Fibroblast of mammary gland (primary cell): Measurements from ENCODE around the gene CDH13.

Experiments
- DNase-seq: peaks from one replicate; pipeline ENCODE4 v3.0.0-alpha.2; 2010; ENCODE audit warnings: low read depth
- H3K4me3 ChIP-seq: 2 replicates; pipeline ENCODE4 v1.5.1; 2011; ENCODE audit warnings: low read depth, mild to moderate bottlenecking, low read length, moderate library complexity; ENCODE audit not compliant: control insufficient read depth
- CTCF ChIP-seq: conservative IDR thresholded peaks from 2 replicates; pipeline ENCODE4 v1.5.1; 2011; ENCODE audit warnings: low read depth, low read length, inconsistent platforms; ENCODE audit not compliant: control insufficient read depth, insufficient read depth

Gene CDH13

DNA sequence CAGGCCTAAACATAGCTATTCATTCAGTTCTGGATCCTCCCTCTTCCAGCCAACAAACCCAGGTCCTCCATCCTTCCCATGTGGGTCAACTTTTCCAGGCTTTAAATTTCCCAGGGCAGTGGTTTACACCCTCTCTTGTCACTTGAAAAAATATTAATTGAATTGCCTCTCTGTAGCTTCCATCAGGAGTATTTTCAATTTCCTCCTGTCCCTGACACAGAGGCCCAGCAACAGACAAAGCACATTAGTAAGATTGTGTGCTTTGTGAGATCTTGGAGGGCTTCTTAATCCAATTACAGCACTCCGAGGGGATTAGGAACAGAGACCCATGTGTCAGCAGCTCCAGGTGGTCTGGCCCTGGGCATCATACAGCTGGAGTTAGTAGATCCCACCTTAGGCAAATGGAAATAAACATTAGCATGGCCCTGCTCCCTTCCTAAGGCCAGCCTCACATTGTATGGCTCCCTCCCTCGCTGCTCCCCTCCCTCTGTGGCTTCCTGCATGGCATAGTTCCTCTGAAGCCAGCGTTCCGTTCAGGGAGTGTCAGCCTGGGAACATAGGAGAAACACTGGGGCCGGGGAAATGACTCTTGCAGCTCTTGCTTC, 1048.3 kb downstream of the CDH13 start:
- no peak overlapping the region for H3K4me3 ChIP-seq
- TF ChIP-seq CTCF = no peak
- no peak for DNase-seq

GRCh38 chr16:83676086-83676485, 1049.3 kb downstream of the CDH13 start:
- no peak for TF ChIP-seq CTCF
- H3K4me3 ChIP-seq = no peak overlapping the region
- no peak for DNase-seq

DNA sequence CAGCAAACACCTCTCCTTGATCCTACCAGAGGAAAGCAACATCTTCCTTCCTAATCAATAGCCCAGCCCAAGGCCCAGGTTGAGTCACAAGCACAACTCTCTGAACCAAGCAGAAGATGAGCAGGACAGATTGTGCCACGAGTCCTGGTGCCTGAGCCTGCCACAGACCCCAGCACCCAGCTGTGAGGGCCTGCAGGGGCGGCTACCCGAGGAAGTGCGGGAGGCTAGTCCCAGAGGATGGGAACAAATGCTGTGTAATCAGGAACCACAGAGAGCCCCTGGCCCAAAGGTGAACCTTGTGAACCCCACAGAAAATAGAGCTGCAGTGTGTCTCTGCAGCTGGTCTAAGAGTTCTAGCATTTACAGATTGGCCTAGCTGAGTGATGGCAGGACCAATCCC, 1054.2 kb downstream of the CDH13 start:
- DNase-seq = no peak
- TF ChIP-seq CTCF = no peak
- no peak overlapping the region for H3K4me3 ChIP-seq

- H3K4me3 ChIP-seq = no peak overlapping the region
- TF ChIP-seq CTCF = no peak
- DNase-seq = no peak
Observed at GRCh38 chr16:83681381-83681956, 1054.7 kb downstream of the CDH13 start.

DNA sequence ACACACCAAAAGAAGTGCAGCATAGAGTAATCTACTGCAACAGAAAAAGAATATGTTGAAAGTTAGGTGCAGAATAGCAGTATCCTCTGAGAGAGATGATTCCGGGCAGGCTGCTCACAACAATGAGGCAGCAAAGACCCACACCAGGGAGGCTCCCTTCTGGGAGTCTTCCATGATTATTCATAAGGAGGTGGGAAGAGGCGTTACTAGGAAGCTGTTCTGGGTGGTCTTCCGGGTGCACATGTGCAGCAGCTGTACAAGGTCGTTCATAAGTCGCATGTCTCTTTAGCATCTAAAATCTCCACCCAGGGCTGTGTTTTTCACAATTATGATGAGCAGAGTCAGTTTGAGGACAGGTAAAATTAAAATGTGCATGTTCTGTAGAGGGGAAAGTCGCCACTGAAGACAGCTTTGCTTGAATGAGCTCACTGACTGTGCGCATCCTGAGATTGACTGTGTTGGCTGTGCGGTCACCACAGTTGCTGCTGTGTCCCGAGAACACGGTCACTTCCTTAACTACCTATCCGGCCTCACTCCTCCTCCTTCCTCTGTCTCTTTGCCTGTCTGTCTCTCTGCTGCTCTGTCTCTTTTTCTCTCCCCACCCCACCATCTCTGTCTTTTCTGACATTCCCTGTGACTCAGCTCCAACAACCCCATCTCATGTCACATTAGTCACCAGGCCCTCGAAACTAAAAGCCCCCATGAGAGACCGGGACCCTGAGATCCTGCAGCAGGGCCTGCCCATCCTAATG, 1055.5 kb downstream of the CDH13 start:
- no peak for TF ChIP-seq CTCF
- DNase-seq = no peak
- H3K4me3 ChIP-seq = no peak overlapping the region

GRCh38 chr16:83682868-83683235, 1056.1 kb downstream of the CDH13 start:
- DNase-seq = no peak
- no peak overlapping the region for H3K4me3 ChIP-seq

More at GRCh38 chr16:83682868-83683235, 1056.1 kb downstream of the CDH13 start:
- TF ChIP-seq CTCF = no peak
